Activated naive CD4-positive, alpha-beta T cell treated with anti-CD3 and anti-CD28 coated beads, Interleukin-2, amount 10 ng/mL, durations not matched to agents 7 days and 5 days (primary cell): ENCODE results near the gene TRIM45.
"Not testable (repeated sequence)": the region's sequence is repeated elsewhere in the genome, so short reads cannot be mapped to it uniquely, and the experiment has no call there.

Source experiments
- CTCF ChIA-PET: fragments of 350-600 bp; sonication (Branson Sonifier 250); formaldehyde crosslinking; loops from one replicate; lab custom pipeline; 2021; ENCODE audit warnings: antibody characterized with exemption; lab: Charles Lee
- DNase-seq: peaks from one replicate; pipeline ENCODE4 v3.0.0-alpha.2; 2020
- H3K27ac Mint-ChIP-seq: one replicate; pipeline ENCODE4 v1.8.0; 2021; ENCODE audit warnings: mild to moderate bottlenecking, moderate library complexity, mixed read lengths
- H3K27me3 Mint-ChIP-seq: one replicate; pipeline ENCODE4 v1.8.0; 2021; ENCODE audit warnings: mild to moderate bottlenecking, mixed read lengths
- H3K36me3 Mint-ChIP-seq: one replicate; pipeline ENCODE4 v1.8.0; 2021; ENCODE audit warnings: mixed read lengths
- H3K4me1 Mint-ChIP-seq: one replicate; pipeline ENCODE4 v1.8.0; 2021; ENCODE audit warnings: mixed read lengths
- H3K4me3 Mint-ChIP-seq: one replicate; pipeline ENCODE4 v1.8.0; 2021; ENCODE audit warnings: mild to moderate bottlenecking, moderate library complexity, mixed read lengths
- H3K9me3 Mint-ChIP-seq: one replicate; pipeline ENCODE4 v1.8.0; 2021; ENCODE audit warnings: mixed read lengths

TRIM45 gene

GRCh38 chr1:117101858-117102257, 19.7 kb downstream of the TRIM45 start:
- H3K4me3 Mint-ChIP-seq, H3K4me1 Mint-ChIP-seq, H3K27me3 Mint-ChIP-seq, CTCF ChIA-PET, DNase-seq, H3K27ac Mint-ChIP-seq, H3K9me3 Mint-ChIP-seq: not testable (repeated sequence)
- peaks cover 76% of the 10 kb centered on the region for H3K36me3 Mint-ChIP-seq

GRCh38 chr1:117101334-117101733, 20.2 kb downstream of the TRIM45 start:
- Mint-ChIP-seq H3K4me3 (no peak overlapping the region), H3K4me1 (no peaks in the 10 kb centered on the region), H3K36me3 (peaks cover 76% of the 10 kb centered on the region), H3K27ac (no peak overlapping the region), H3K9me3 (no peaks in the 10 kb centered on the region), H3K27me3 (no peaks in the 10 kb centered on the region)
- no peak for DNase-seq
- CTCF ChIA-PET: no interaction called here

GRCh38 chr1:117098287-117098890, 23.2 kb downstream of the TRIM45 start:
- DNase-seq: no peak
- Mint-ChIP-seq H3K9me3 (no peaks in the 10 kb centered on the region), H3K27me3 (no peaks in the 10 kb centered on the region), H3K27ac (no peak overlapping the region), H3K4me3 (no peak overlapping the region), H3K4me1 (peaks cover 8% of the 10 kb centered on the region), H3K36me3 (peaks cover 70% of the 10 kb centered on the region)
- CTCF ChIA-PET: interaction anchor here (0.6 to 1.5 kb wide), 4 partner anchors 21 to 428 kb away, joined by 3 to 5 read pairs (median 4); no protein-coding TSS in a partner anchor

- CTCF ChIA-PET: interaction anchor here (1.5 kb wide), 1 partner anchor 20 kb away, joined by 4 read pairs; no protein-coding TSS in a partner anchor
- Mint-ChIP-seq H3K27ac (no peak overlapping the region), H3K27me3 (no peaks in the 10 kb centered on the region), H3K36me3 (peaks cover 68% of the 10 kb centered on the region), H3K9me3 (no peaks in the 10 kb centered on the region), H3K4me3 (no peak overlapping the region), H3K4me1 (peaks cover 15% of the 10 kb centered on the region)
- DNase-seq: no peak
Measured at GRCh38 chr1:117097443-117097842, 24.1 kb downstream of the TRIM45 start.

- no peaks in the 10 kb centered on the region for H3K27me3 Mint-ChIP-seq
- no peak for DNase-seq
- no peak overlapping the region for H3K27ac Mint-ChIP-seq
- H3K4me3 Mint-ChIP-seq: no peak overlapping the region
- peaks cover 67% of the 10 kb centered on the region for H3K36me3 Mint-ChIP-seq
- H3K4me1 Mint-ChIP-seq: peaks cover 15% of the 10 kb centered on the region
- no peaks in the 10 kb centered on the region for H3K9me3 Mint-ChIP-seq
- CTCF ChIA-PET: no interaction called here
Measured at GRCh38 chr1:117096951-117097408, 24.6 kb downstream of the TRIM45 start.

- Mint-ChIP-seq H3K4me3 (no peak overlapping the region), H3K4me1 (peaks cover 15% of the 10 kb centered on the region), H3K27ac (no peak overlapping the region), H3K36me3 (peaks cover 70% of the 10 kb centered on the region), H3K9me3 (no peaks in the 10 kb centered on the region), H3K27me3 (no peaks in the 10 kb centered on the region)
- CTCF ChIA-PET: interaction anchor here (1.1 to 3.7 kb wide), 7 partner anchors 8 to 594 kb away, joined by 3 to 20 read pairs (median 4); partner anchors contain the start of gene TTF2
- DNase-seq: no peak
Measured at GRCh38 chr1:117094841-117095604, 26.5 kb downstream of the TRIM45 start.

GRCh38 chr1:117093870-117094621, 27.5 kb downstream of the TRIM45 start:
- H3K36me3 Mint-ChIP-seq: peaks cover 66% of the 10 kb centered on the region
- H3K27ac Mint-ChIP-seq: peak overlapping the region; percentile 39
- no peaks in the 10 kb centered on the region for H3K9me3 Mint-ChIP-seq
- peak; percentile 57 for DNase-seq
- H3K4me3 Mint-ChIP-seq: no peak overlapping the region
- CTCF ChIA-PET: interaction anchor here (0.6 to 3.7 kb wide), 14 partner anchors 8 to 802 kb away, joined by 3 to 20 read pairs (median 3); partner anchors contain the start of gene TTF2
- H3K27me3 Mint-ChIP-seq: no peaks in the 10 kb centered on the region
- H3K4me1 Mint-ChIP-seq: peaks cover 15% of the 10 kb centered on the region

GRCh38 chr1:117093091-117093534, 28.4 kb downstream of the TRIM45 start:
- Mint-ChIP-seq H3K4me3 (no peak overlapping the region), H3K4me1 (peaks cover 15% of the 10 kb centered on the region), H3K36me3 (peaks cover 65% of the 10 kb centered on the region), H3K27ac (peak overlapping the region; percentile 39), H3K9me3 (no peaks in the 10 kb centered on the region), H3K27me3 (no peaks in the 10 kb centered on the region)
- DNase-seq: no peak
- CTCF ChIA-PET: interaction anchor here (0.6 to 3.7 kb wide), 11 partner anchors 10 to 657 kb away, joined by 3 to 20 read pairs (median 4); partner anchors contain the start of gene TTF2

- Mint-ChIP-seq H3K4me1 (peaks cover 15% of the 10 kb centered on the region), H3K9me3 (no peaks in the 10 kb centered on the region), H3K4me3 (no peak overlapping the region), H3K36me3 (peaks cover 63% of the 10 kb centered on the region), H3K27ac (no peak overlapping the region), H3K27me3 (no peaks in the 10 kb centered on the region)
- CTCF ChIA-PET: interaction anchor here (1.0 to 3.7 kb wide), 5 partner anchors 24 to 518 kb away, joined by 4 to 20 read pairs (median 9); partner anchors contain the start of gene TTF2
- no peak for DNase-seq
Measured at GRCh38 chr1:117092594-117092993, 29.0 kb downstream of the TRIM45 start.

- DNase-seq: no peak
- H3K36me3 Mint-ChIP-seq: peaks cover 56% of the 10 kb centered on the region
- H3K4me3 Mint-ChIP-seq: no peak overlapping the region
- H3K27ac Mint-ChIP-seq: no peak overlapping the region
- peaks cover 15% of the 10 kb centered on the region for H3K4me1 Mint-ChIP-seq
- H3K9me3 Mint-ChIP-seq: no peaks in the 10 kb centered on the region
- no peaks in the 10 kb centered on the region for H3K27me3 Mint-ChIP-seq
- CTCF ChIA-PET: interaction anchor here (0.9 kb wide), 2 partner anchors 516 to 668 kb away, joined by 3 read pairs; no protein-coding TSS in a partner anchor
Measured at GRCh38 chr1:117089996-117090395, 31.6 kb downstream of the TRIM45 start.

GRCh38 chr1:117087686-117088085, 33.9 kb downstream of the TRIM45 start:
- peaks cover 49% of the 10 kb centered on the region for H3K36me3 Mint-ChIP-seq
- CTCF ChIA-PET: no interaction called here
- H3K4me1 Mint-ChIP-seq: peaks cover under 1% of the 10 kb centered on the region
- DNase-seq: no peak
- H3K27ac Mint-ChIP-seq: no peak overlapping the region
- no peaks in the 10 kb centered on the region for H3K27me3 Mint-ChIP-seq
- no peaks in the 10 kb centered on the region for H3K9me3 Mint-ChIP-seq
- no peak overlapping the region for H3K4me3 Mint-ChIP-seq

GRCh38 chr1:117084231-117084630, 37.3 kb downstream of the TRIM45 start:
- Mint-ChIP-seq H3K9me3 (no peaks in the 10 kb centered on the region), H3K36me3 (peaks cover 45% of the 10 kb centered on the region), H3K27ac (no peak overlapping the region), H3K27me3 (no peaks in the 10 kb centered on the region), H3K4me1 (no peaks in the 10 kb centered on the region), H3K4me3 (no peak overlapping the region)
- CTCF ChIA-PET: no interaction called here
- no peak for DNase-seq

- DNase-seq: no peak
- Mint-ChIP-seq H3K4me3 (no peak overlapping the region), H3K36me3 (peaks cover 68% of the 10 kb centered on the region), H3K4me1 (no peaks in the 10 kb centered on the region), H3K27ac (no peak overlapping the region), H3K27me3 (no peaks in the 10 kb centered on the region), H3K9me3 (no peaks in the 10 kb centered on the region)
- CTCF ChIA-PET: interaction anchor here (0.5 to 1.5 kb wide), 2 partner anchors 15 to 292 kb away, joined by 3 to 4 read pairs; no protein-coding TSS in a partner anchor
Measured at GRCh38 chr1:117079737-117080136, 41.8 kb downstream of the TRIM45 start.
